ENCODE results near the gene CDKN2B-AS1. TPM values are rescaled to one million over a fixed set of nuclear protein-coding genes. Genes with fewer than 3 reads are reported as not detected.

Gene CDKN2B-AS1
- total and polyA plus RNA-seq, 5 experiments from 2014 or later = 0.60 TPM; not detected in 4

- POLR2A ChIA-PET = no interaction called here
- no peak for ATAC-seq
- Mint-ChIP-seq H3K36me3 (no peaks in the 10 kb centered on the region), H3K27ac (no peak overlapping the region), H3K4me3 (no peak overlapping the region), H3K4me1 (peaks cover 1 to 26% (median 6%) of the 10 kb centered on the region in 4 donors), H3K27me3 (peaks cover 0 to 2% (median 0%) of the 10 kb centered on the region in 5 donors), H3K9me3 (no peaks in the 10 kb centered on the region)
- no peak for DNase-seq
Measured at GRCh38 chr9:22041344-22041743, 46.8 kb downstream of the CDKN2B-AS1 start.

- Mint-ChIP-seq H3K4me1 (peaks cover 1 to 31% (median 10%) of the 10 kb centered on the region in 4 donors), H3K27ac (peak overlapping the region in 1 of 10 donors; percentile 21), H3K36me3 (no peaks in the 10 kb centered on the region), H3K27me3 (peaks cover 0 to 2% (median 0%) of the 10 kb centered on the region in 5 donors), H3K4me3 (no peak overlapping the region), H3K9me3 (no peaks in the 10 kb centered on the region)
- POLR2A ChIA-PET = no interaction called here
- no peak for DNase-seq
- no peak for ATAC-seq
Measured at GRCh38 chr9:22041775-22042174, 47.2 kb downstream of the CDKN2B-AS1 start.

- POLR2A ChIA-PET = no interaction called here
- Mint-ChIP-seq H3K4me1 (peaks cover 1 to 27% (median 12%) of the 10 kb centered on the region in 4 donors), H3K27me3 (peaks cover 0 to 2% (median 0%) of the 10 kb centered on the region in 5 donors), H3K36me3 (no peaks in the 10 kb centered on the region), H3K27ac (no peak overlapping the region), H3K4me3 (no peak overlapping the region), H3K9me3 (no peaks in the 10 kb centered on the region)
- no peak for ATAC-seq
- no peak for DNase-seq
Measured at GRCh38 chr9:22043928-22044327, 49.3 kb downstream of the CDKN2B-AS1 start.

GRCh38 chr9:22044583-22044982 is 50.0 kb downstream of the CDKN2B-AS1 start:
- H3K9me3 Mint-ChIP-seq = no peaks in the 10 kb centered on the region
- ATAC-seq (no peak), DNase-seq (no peak)
- peaks cover 0 to 2% (median 0%) of the 10 kb centered on the region in 5 donors for H3K27me3 Mint-ChIP-seq
- peaks cover 1 to 28% (median 12%) of the 10 kb centered on the region in 4 donors for H3K4me1 Mint-ChIP-seq
- no peaks in the 10 kb centered on the region for H3K36me3 Mint-ChIP-seq
- POLR2A ChIA-PET = no interaction called here
- H3K4me3 Mint-ChIP-seq = no peak overlapping the region
- H3K27ac Mint-ChIP-seq = no peak overlapping the region

- ATAC-seq (peak in 1 of 2 donors; percentile 39), DNase-seq (peak in 1 of 10 donors; percentile 21)
- Mint-ChIP-seq H3K27ac (no peak overlapping the region), H3K4me3 (no peak overlapping the region), H3K27me3 (peaks cover 0 to 2% (median 0%) of the 10 kb centered on the region in 5 donors), H3K4me1 (peaks cover 1 to 34% (median 12%) of the 10 kb centered on the region in 4 donors), H3K36me3 (no peaks in the 10 kb centered on the region), H3K9me3 (no peaks in the 10 kb centered on the region)
- POLR2A ChIA-PET = no interaction called here
Measured at GRCh38 chr9:22045423-22045822, 50.8 kb downstream of the CDKN2B-AS1 start.

GRCh38 chr9:22046243-22046885 is 51.8 kb downstream of the CDKN2B-AS1 start:
- Mint-ChIP-seq H3K36me3 (no peaks in the 10 kb centered on the region), H3K27ac (no peak overlapping the region), H3K4me3 (no peak overlapping the region), H3K4me1 (peaks cover 9 to 38% (median 21%) of the 10 kb centered on the region in 4 donors), H3K27me3 (peaks cover 0 to 2% (median 0%) of the 10 kb centered on the region in 5 donors), H3K9me3 (no peaks in the 10 kb centered on the region)
- POLR2A ChIA-PET = no interaction called here
- no peak for ATAC-seq
- DNase-seq = no peak

GRCh38 chr9:22047596-22047995 is 53.0 kb downstream of the CDKN2B-AS1 start:
- no peak overlapping the region for H3K4me3 Mint-ChIP-seq
- no peak overlapping the region for H3K27ac Mint-ChIP-seq
- ATAC-seq = no peak
- peaks cover 16 to 48% (median 33%) of the 10 kb centered on the region in 4 donors for H3K4me1 Mint-ChIP-seq
- POLR2A ChIA-PET = interaction anchor here (0.7 kb wide), 1 partner anchor 31 kb away, joined by 3 read pairs; no protein-coding TSS in a partner anchor
- peaks cover 0 to 2% (median 0%) of the 10 kb centered on the region in 5 donors for H3K27me3 Mint-ChIP-seq
- no peaks in the 10 kb centered on the region for H3K36me3 Mint-ChIP-seq
- no peaks in the 10 kb centered on the region for H3K9me3 Mint-ChIP-seq
- DNase-seq = no peak

- POLR2A ChIA-PET = interaction anchor here (0.6 kb wide), 1 partner anchor 1691 kb away, joined by 3 read pairs; no protein-coding TSS in a partner anchor
- Mint-ChIP-seq H3K9me3 (no peaks in the 10 kb centered on the region), H3K4me1 (peaks cover 22 to 59% (median 43%) of the 10 kb centered on the region in 4 donors)
Measured at GRCh38 chr9:22049411-22049810, 54.8 kb downstream of the CDKN2B-AS1 start.

GRCh38 chr9:22050924-22051323 is 56.3 kb downstream of the CDKN2B-AS1 start:
- POLR2A ChIA-PET = no interaction called here
- Mint-ChIP-seq H3K36me3 (no peaks in the 10 kb centered on the region), H3K27me3 (no peaks in the 10 kb centered on the region), H3K4me1 (peaks cover 23 to 51% (median 41%) of the 10 kb centered on the region in 4 donors), H3K9me3 (no peaks in the 10 kb centered on the region), H3K27ac (peak overlapping the region in 9 of 10 donors; percentile 18 to 84 (median 47)), H3K4me3 (peak overlapping the region; percentile 13 to 79 (median 68))
- peak; percentile 68 to 78 for ATAC-seq
- peak in 5 of 10 donors; percentile 4 to 59 (median 33) for DNase-seq

More at GRCh38 chr9:22049411-22049810, 54.8 kb downstream of the CDKN2B-AS1 start:
- Mint-ChIP-seq H3K27me3 (peaks cover 0 to 2% (median 0%) of the 10 kb centered on the region in 5 donors), H3K27ac (no peak overlapping the region), H3K4me3 (no peak overlapping the region), H3K36me3 (no peaks in the 10 kb centered on the region)
- DNase-seq (no peak), ATAC-seq (no peak)

- Mint-ChIP-seq H3K9me3 (no peaks in the 10 kb centered on the region), H3K27ac (peak overlapping the region in 5 of 10 donors; percentile 9 to 67 (median 47)), H3K4me1 (peaks cover 24 to 41% (median 30%) of the 10 kb centered on the region in 4 donors), H3K4me3 (peak overlapping the region in 6 of 10 donors; percentile 1 to 51 (median 16)), H3K36me3 (no peaks in the 10 kb centered on the region), H3K27me3 (no peaks in the 10 kb centered on the region)
- POLR2A ChIA-PET = no interaction called here
- peak in 1 of 10 donors; percentile 32 for DNase-seq
- ATAC-seq = peak; percentile 74 to 83
Measured at GRCh38 chr9:22052376-22052945, 57.9 kb downstream of the CDKN2B-AS1 start.

- H3K4me1 Mint-ChIP-seq = peaks cover 24 to 41% (median 30%) of the 10 kb centered on the region in 4 donors
- peak overlapping the region in 4 of 10 donors; percentile 9 to 67 (median 56) for H3K27ac Mint-ChIP-seq
- POLR2A ChIA-PET = no interaction called here
- H3K9me3 Mint-ChIP-seq = no peaks in the 10 kb centered on the region
- no peak for ATAC-seq
- H3K4me3 Mint-ChIP-seq = peak overlapping the region in 2 of 10 donors; percentile 5 to 9
- H3K36me3 Mint-ChIP-seq = no peaks in the 10 kb centered on the region
- no peak for DNase-seq
- H3K27me3 Mint-ChIP-seq = no peaks in the 10 kb centered on the region
Measured at GRCh38 chr9:22053178-22053577, 58.6 kb downstream of the CDKN2B-AS1 start.

GRCh38 chr9:22054076-22054475 is 59.5 kb downstream of the CDKN2B-AS1 start:
- no peaks in the 10 kb centered on the region for H3K36me3 Mint-ChIP-seq
- no peak overlapping the region for H3K27ac Mint-ChIP-seq
- H3K9me3 Mint-ChIP-seq = no peaks in the 10 kb centered on the region
- peaks cover 24 to 41% (median 30%) of the 10 kb centered on the region in 4 donors for H3K4me1 Mint-ChIP-seq
- POLR2A ChIA-PET = no interaction called here
- ATAC-seq = no peak
- no peak for DNase-seq
- H3K4me3 Mint-ChIP-seq = no peak overlapping the region
- H3K27me3 Mint-ChIP-seq = no peaks in the 10 kb centered on the region

GRCh38 chr9:22054529-22054928 is 59.9 kb downstream of the CDKN2B-AS1 start:
- H3K36me3 Mint-ChIP-seq = no peaks in the 10 kb centered on the region
- DNase-seq (no peak), ATAC-seq (no peak)
- no peak overlapping the region for H3K4me3 Mint-ChIP-seq
- no peak overlapping the region for H3K27ac Mint-ChIP-seq
- peaks cover 24 to 38% (median 30%) of the 10 kb centered on the region in 4 donors for H3K4me1 Mint-ChIP-seq
- POLR2A ChIA-PET = no interaction called here
- H3K9me3 Mint-ChIP-seq = no peaks in the 10 kb centered on the region
- H3K27me3 Mint-ChIP-seq = no peaks in the 10 kb centered on the region
